Nephron (organoid): ENCODE data around the gene KCNAB1.

ENCODE experiments used
- H3K27ac Mint-ChIP-seq, 3 experiments: 2 replicates each; pipeline ENCODE4 v1.8.0; 2020; ENCODE audit warnings: mixed read lengths in 3 of 3, mild to moderate bottlenecking in 2 of 3, moderate library complexity in 1 of 3
- H3K27me3 Mint-ChIP-seq: 2 replicates; pipeline ENCODE4 v1.8.0; 2021; ENCODE audit warnings: low read depth, mild to moderate bottlenecking, moderate library complexity, mixed read lengths
- H3K36me3 Mint-ChIP-seq: 2 replicates; pipeline ENCODE4 v1.8.0; 2020; ENCODE audit warnings: low read depth, mixed read lengths
- H3K4me1 Mint-ChIP-seq: 2 replicates; pipeline ENCODE4 v1.8.0; 2020; ENCODE audit warnings: mixed read lengths
- H3K4me3 Mint-ChIP-seq, 3 experiments: 2 replicates each; pipeline ENCODE4 v1.8.0; 2020; ENCODE audit warnings: mild to moderate bottlenecking in 3 of 3, mixed read lengths in 3 of 3, moderate library complexity in 2 of 3
- H3K9me3 Mint-ChIP-seq: 2 replicates; pipeline ENCODE4 v1.8.0; 2020; ENCODE audit warnings: mixed read lengths
- CTCF ChIP-seq, 3 experiments: fragments of 200-600 bp; sonication (generic); IDR thresholded peaks; one replicate each; pipeline ENCODE4 v1.5.0; 2021; ENCODE audit warnings: antibody characterized with exemption in 3 of 3; ENCODE audit not compliant: unreplicated experiment in 3 of 3

Gene KCNAB1

GRCh38 chr3:156240642-156241041 lies 120.3 kb downstream of the KCNAB1 start:
- Mint-ChIP-seq H3K4me3 (no peak overlapping the region), H3K4me1 (no peaks in the 10 kb centered on the region), H3K36me3 (no peaks in the 10 kb centered on the region), H3K9me3 (no peaks in the 10 kb centered on the region), H3K27ac (no peak overlapping the region), H3K27me3 (no peaks in the 10 kb centered on the region)
- TF ChIP-seq CTCF (IDR thresholded peaks at IDR 0.05; ENCODE audit: unreplicated experiment in 3 of 3) = no peak

GRCh38 chr3:156246961-156247725 lies 126.8 kb downstream of the KCNAB1 start:
- no peak overlapping the region for H3K27ac Mint-ChIP-seq
- H3K27me3 Mint-ChIP-seq = no peaks in the 10 kb centered on the region
- H3K4me1 Mint-ChIP-seq = no peaks in the 10 kb centered on the region
- H3K4me3 Mint-ChIP-seq = no peak overlapping the region
- H3K9me3 Mint-ChIP-seq = no peaks in the 10 kb centered on the region
- H3K36me3 Mint-ChIP-seq = no peaks in the 10 kb centered on the region
- no peak for TF ChIP-seq CTCF (IDR thresholded peaks at IDR 0.05; ENCODE audit: unreplicated experiment in 3 of 3)

- H3K27me3 Mint-ChIP-seq = no peaks in the 10 kb centered on the region
- H3K36me3 Mint-ChIP-seq = no peaks in the 10 kb centered on the region
- TF ChIP-seq CTCF (IDR thresholded peaks at IDR 0.05; ENCODE audit: unreplicated experiment in 3 of 3) = no peak
- H3K4me3 Mint-ChIP-seq = no peak overlapping the region
- peaks cover 9% of the 10 kb centered on the region for H3K4me1 Mint-ChIP-seq
- H3K9me3 Mint-ChIP-seq = no peaks in the 10 kb centered on the region
- H3K27ac Mint-ChIP-seq = no peak overlapping the region
These were observed 130.2 kb downstream of the KCNAB1 start for GRCh38 chr3:156250550-156250949.

GRCh38 chr3:156251424-156251823 lies 131.0 kb downstream of the KCNAB1 start:
- TF ChIP-seq CTCF (IDR thresholded peaks at IDR 0.05; ENCODE audit: unreplicated experiment in 3 of 3) = no peak
- H3K9me3 Mint-ChIP-seq = no peaks in the 10 kb centered on the region
- no peak overlapping the region for H3K4me3 Mint-ChIP-seq
- H3K27me3 Mint-ChIP-seq = no peaks in the 10 kb centered on the region
- no peaks in the 10 kb centered on the region for H3K36me3 Mint-ChIP-seq
- peaks cover 12% of the 10 kb centered on the region for H3K4me1 Mint-ChIP-seq
- H3K27ac Mint-ChIP-seq = no peak overlapping the region

GRCh38 chr3:156252656-156253055 lies 132.3 kb downstream of the KCNAB1 start:
- no peaks in the 10 kb centered on the region for H3K9me3 Mint-ChIP-seq
- TF ChIP-seq CTCF (IDR thresholded peaks at IDR 0.05; ENCODE audit: unreplicated experiment in 3 of 3) = no peak
- no peaks in the 10 kb centered on the region for H3K27me3 Mint-ChIP-seq
- H3K4me1 Mint-ChIP-seq = peaks cover 12% of the 10 kb centered on the region
- H3K4me3 Mint-ChIP-seq = no peak overlapping the region
- no peaks in the 10 kb centered on the region for H3K36me3 Mint-ChIP-seq
- H3K27ac Mint-ChIP-seq = peak overlapping the region in 1 of 3 experiments; percentile 67

GRCh38 chr3:156253150-156253549 lies 132.8 kb downstream of the KCNAB1 start:
- Mint-ChIP-seq H3K4me1 (peaks cover 12% of the 10 kb centered on the region), H3K9me3 (no peaks in the 10 kb centered on the region), H3K27me3 (peaks cover 2% of the 10 kb centered on the region), H3K36me3 (no peaks in the 10 kb centered on the region), H3K4me3 (no peak overlapping the region), H3K27ac (peak overlapping the region in 1 of 3 experiments; percentile 67)
- no peak for TF ChIP-seq CTCF (IDR thresholded peaks at IDR 0.05; ENCODE audit: unreplicated experiment in 3 of 3)
